HCT116 (cell line): ENCODE data around the gene MIEN1. TPM values are rescaled to one million over a fixed set of nuclear protein-coding genes. Genes with fewer than 3 reads are reported as not detected.

ENCODE experiments used
- ATAC-seq: fragments of 200-7000 bp; cut with Tn5 transposase; 2 replicates; pipeline ENCODE4 v1.9.1; 2020; ENCODE audit warnings: mild to moderate bottlenecking, moderate library complexity
- BruUV-seq: library from RNA; stranded (reverse); fragments of 400-500 nt; replicated peaks from 2 replicates; lab custom pipeline; 2021; lab: Mats Ljungman, UMichigan
- CTCF ChIA-PET: fragments of 300-600 bp; sonication (Branson Sonifier 250); formaldehyde crosslinking; loops from one replicate; lab custom pipeline; 2021; ENCODE audit warnings: antibody characterized with exemption; lab: Charles Lee
- POLR2A ChIA-PET: fragments of 300-600, 350-600 bp; sonication (Branson Sonifier 250); formaldehyde crosslinking; loops from one replicate; lab custom pipeline; 2021; ENCODE audit warnings: antibody characterized with exemption; lab: Charles Lee
- RAD21 ChIA-PET, 2 experiments: fragments of 300-600 bp; sonication (Branson Sonifier 250); formaldehyde crosslinking; loops; one replicate each; lab custom pipeline; 2023; ENCODE audit warnings: low total read pairs in 2 of 2; ENCODE audit not compliant: uncharacterized antibody in 2 of 2, unreplicated experiment in 2 of 2, low non-redundant PET in 1 of 2; lab: Charles Lee
- DNase-seq: peaks from one replicate; pipeline ENCODE4 v3.0.0-alpha.2; 2010; ENCODE audit warnings: low read depth, low spot score
- H2AFZ ChIP-seq: fragments of 200-600 bp; shearing (Covaris generic), sonication (generic); 2 replicates; pipeline ENCODE4 v1.6.1; 2017; ENCODE audit warnings: low read depth, mixed run types, mixed read lengths, antibody characterized with exemption, low read length; ENCODE audit not compliant: poor library complexity, severe bottlenecking
- H3K27ac ChIP-seq: 2 replicates; pipeline ENCODE4 v1.5.1; 2012; ENCODE audit warnings: low read depth, low read length
- H3K27me3 ChIP-seq: fragments of 200-600 bp; sonication (generic); 2 replicates; pipeline ENCODE4 v1.6.1; 2016; ENCODE audit warnings: mixed run types, low read length, mixed read lengths; ENCODE audit not compliant: insufficient read depth
- H3K36me3 ChIP-seq, 2 experiments: fragments of 200-500 bp in 1 of 2; fragments of 200-600 bp in 1 of 2; sonication (Bioruptor generic) in 1 of 2; sonication (generic) in 1 of 2; 2 replicates each; pipeline versions ENCODE4 v1.5.1 to v1.6.1; 2014 to 2016; ENCODE audit warnings: low read length in 2 of 2, inconsistent platforms in 1 of 2, mixed read lengths in 1 of 2, mixed run types in 1 of 2; ENCODE audit not compliant: insufficient read depth in 2 of 2, control insufficient read depth in 1 of 2
- H3K4me1 ChIP-seq, 2 experiments: fragments of 200-600 bp in 1 of 2; sonication (generic) in 1 of 2; 2 replicates each; pipeline versions ENCODE4 v1.5.1 to v1.6.1; 2012 to 2017; ENCODE audit warnings: low read length in 2 of 2, inconsistent platforms in 1 of 2, mild to moderate bottlenecking in 1 of 2, mixed read lengths in 1 of 2, mixed run types in 1 of 2, moderate library complexity in 1 of 2; ENCODE audit not compliant: insufficient read depth in 2 of 2, control insufficient read depth in 1 of 2
- H3K4me2 ChIP-seq: fragments of 200-600 bp; sonication (generic); 2 replicates; pipeline ENCODE4 v1.6.1; 2017; ENCODE audit warnings: mixed run types, low read length, mixed read lengths
- H3K4me3 ChIP-seq, 2 experiments: fragments of 200-600 bp in 1 of 2; sonication (generic) in 1 of 2; replicated peaks in 1 of 2; 2 replicates each; pipeline ENCODE4 v1.5.1; 2011 to 2016; ENCODE audit warnings: low read length in 2 of 2, control low read depth in 1 of 2, low read depth in 1 of 2, mild to moderate bottlenecking in 1 of 2, mixed read lengths in 1 of 2, mixed run types in 1 of 2
- H3K79me2 ChIP-seq: fragments of 200-600 bp; sonication (generic); 2 replicates; pipeline ENCODE4 v1.6.1; 2017; ENCODE audit warnings: mild to moderate bottlenecking, mixed run types, low read length, moderate library complexity, mixed read lengths; ENCODE audit not compliant: insufficient read depth
- H3K9ac ChIP-seq: fragments of 200-600 bp; sonication (generic); 2 replicates; pipeline ENCODE4 v1.6.1; 2016; ENCODE audit warnings: low read length, mixed read lengths
- H3K9me2 ChIP-seq: fragments of 200-600 bp; sonication (generic), shearing (Covaris generic); 2 replicates; pipeline ENCODE4 v1.6.1; 2017; ENCODE audit warnings: mixed run types, mild to moderate bottlenecking, moderate library complexity; ENCODE audit not compliant: insufficient read depth
- H3K9me3 ChIP-seq, 2 experiments: fragments of 200-500 bp in 1 of 2; fragments of 200-600 bp in 1 of 2; sonication (Bioruptor generic) in 1 of 2; sonication (generic) in 1 of 2; 2 replicates each; pipeline ENCODE4 v1.6.1; 2014 to 2017; ENCODE audit warnings: low read length in 2 of 2, mixed read lengths in 2 of 2, inconsistent platforms in 1 of 2, low read depth in 1 of 2, mild to moderate bottlenecking in 1 of 2, mixed run types in 1 of 2, moderate library complexity in 1 of 2; ENCODE audit not compliant: control insufficient read depth in 1 of 2, insufficient read depth in 1 of 2
- H4K20me1 ChIP-seq: fragments of 200-600 bp; sonication (generic), shearing (Covaris generic); 2 replicates; pipeline ENCODE4 v1.6.1; 2017; ENCODE audit warnings: mixed run types, mild to moderate bottlenecking, moderate library complexity; ENCODE audit not compliant: insufficient read depth
- CBX3 ChIP-seq: IDR thresholded peaks from 2 replicates; pipeline ENCODE4 v1.6.1; 2012; ENCODE audit warnings: low read depth
- CEBPB ChIP-seq: IDR thresholded peaks from 2 replicates; pipeline ENCODE4 v1.6.1; 2012; ENCODE audit warnings: low read depth
- EGR1 ChIP-seq: IDR thresholded peaks from 2 replicates; pipeline ENCODE4 v1.6.1; 2012; ENCODE audit warnings: low read depth
- EZH2phosphoT487 ChIP-seq: fragments of 200-600 bp; IDR thresholded peaks from 2 replicates; pipeline ENCODE4 v1.6.1; 2018; ENCODE audit warnings: antibody characterized with exemption, borderline replicate concordance
- FOSL1 ChIP-seq: IDR thresholded peaks from 2 replicates; pipeline ENCODE4 v1.6.1; 2012; ENCODE audit warnings: low read depth
- POLR2AphosphoS5 ChIP-seq: IDR thresholded peaks from 2 replicates; pipeline ENCODE4 v1.6.1; 2011; ENCODE audit warnings: mild to moderate bottlenecking, low read depth, low read length, moderate library complexity
- SIN3A ChIP-seq: IDR thresholded peaks from 2 replicates; pipeline ENCODE4 v1.6.1; 2012; ENCODE audit warnings: low read depth
- SRF ChIP-seq: IDR thresholded peaks from 2 replicates; pipeline ENCODE4 v1.6.1; 2012; ENCODE audit warnings: low read depth
- YY1 ChIP-seq: IDR thresholded peaks from 2 replicates; pipeline ENCODE4 v1.6.1; 2011; ENCODE audit warnings: low read length, low read depth, moderate library complexity, mild to moderate bottlenecking; ENCODE audit not compliant: insufficient replicate concordance; ENCODE audit errors: extremely low read depth
- ZFX ChIP-seq: fragments of 450-650 bp; IDR thresholded peaks from 2 replicates; pipeline ENCODE4 v1.6.1; 2017
- ZNF274 ChIP-seq: fragments of 200-500 bp; sonication (Bioruptor generic); IDR thresholded peaks from 2 replicates; pipeline ENCODE4 v1.6.1; 2014; ENCODE audit warnings: mild to moderate bottlenecking, low read depth, low read length, inconsistent platforms
- intact Hi-C: fragments of 100-400 bp; cut with micrococcal nuclease; formaldehyde crosslinking; loops from 2 replicates; pipeline ENCODE4 v1.10.0; 2022
- total RNA-seq: library from RNA; stranded (reverse); gene quantifications from one replicate; pipeline ENCODE4 v1.2.1, GENCODE V29; 2021; ENCODE audit not compliant: unreplicated experiment
- TF ChIP-seq, protein P1 (sequence below), 3 experiments: fragments of 200-600 bp in 1 of 3; sonication (generic) in 1 of 3; IDR thresholded peaks in 2 of 3; conservative IDR thresholded peaks in 1 of 3; 2 replicates each; pipeline ENCODE4 v1.5.1; 2012 to 2017; ENCODE audit warnings: low read depth in 2 of 3, low read length in 2 of 3, antibody characterized with exemption in 1 of 3, borderline replicate concordance in 1 of 3, control low read depth in 1 of 3, mild to moderate bottlenecking in 1 of 3, mixed read lengths in 1 of 3, mixed run types in 1 of 3, moderate library complexity in 1 of 3; ENCODE audit not compliant: insufficient read depth in 1 of 3
- TF ChIP-seq, protein P2 (sequence below): IDR thresholded peaks from 2 replicates; pipeline ENCODE4 v1.6.1; 2011; ENCODE audit warnings: mild to moderate bottlenecking, low read length, moderate library complexity; ENCODE audit not compliant: insufficient replicate concordance; ENCODE audit errors: extremely low read depth
- TF ChIP-seq, protein P3 (sequence below): IDR thresholded peaks from 2 replicates; pipeline ENCODE4 v1.6.1; 2012

MIEN1 gene
- total RNA-seq, 1 experiment from 2014 or later, result 73.9 TPM

DNA sequence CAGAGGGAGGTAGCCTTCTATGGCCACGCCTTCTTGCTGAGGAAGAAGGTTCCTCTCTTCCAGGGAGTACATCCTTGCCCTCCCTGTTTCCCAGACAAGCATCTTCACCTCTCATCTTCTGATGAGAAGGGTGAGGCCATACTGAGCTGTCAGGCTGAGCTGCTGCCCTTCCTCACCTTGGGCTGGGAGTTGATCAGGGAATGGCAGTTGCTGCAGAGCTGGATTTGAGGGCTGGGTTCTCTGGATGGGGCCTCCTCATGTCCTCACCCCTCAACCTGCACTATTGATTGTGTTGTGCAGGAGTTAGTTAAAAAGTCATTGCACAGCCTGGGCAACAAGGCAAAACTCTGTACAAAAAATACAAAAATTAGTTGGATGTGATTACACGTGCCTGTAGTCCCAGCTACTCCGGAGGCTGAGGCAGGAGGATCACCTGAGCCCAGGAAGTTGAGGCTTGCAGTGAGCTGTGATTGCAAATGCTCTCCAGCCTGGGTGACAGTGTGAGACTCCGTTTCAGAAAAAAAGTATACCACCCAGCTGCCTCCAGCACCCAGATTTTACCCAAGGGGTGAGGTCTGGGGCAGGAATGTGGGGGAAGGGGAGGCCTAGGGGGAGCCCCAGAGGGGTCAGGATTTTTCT is 28.4 kb downstream of the MIEN1 start:
- Histone ChIP-seq H2AFZ (no peak overlapping the region), H3K27me3 (no peaks in the 10 kb centered on the region), H3K79me2 (peaks cover 64% of the 10 kb centered on the region), H3K9me3 (no peaks in the 10 kb centered on the region), H4K20me1 (no peaks in the 10 kb centered on the region), H3K9me2 (no peaks in the 10 kb centered on the region), H3K4me1 (peaks cover 40 to 65% of the 10 kb centered on the region in 2 experiments), H3K36me3 (no peaks in the 10 kb centered on the region), H3K4me3 (no peak overlapping the region), H3K4me2 (peak overlapping the region; percentile 79), H3K27ac (no peak overlapping the region), H3K9ac (0 out of 2 replicates have a peak overlapping the region, but pooled peaks have one; percentile 91)
- no peak for ATAC-seq
- intact Hi-C loops, result no loop called here
- CTCF ChIA-PET, result no interaction called here
- BruUV-seq, result no TSS peak
- no peak for DNase-seq
- POLR2A ChIA-PET, result no interaction called here
- RAD21 ChIA-PET, result no interaction called here
- TF ChIP-seq ZFX (no peak), FOSL1 (no peak), EZH2phosphoT487 (no peak), YY1 (no peak), CEBPB (no peak), SRF (no peak), SIN3A (no peak), EGR1 (no peak), POLR2AphosphoS5 (no peak), ZNF274 (no peak), CBX3 (no peak)
- TF ChIP-seq, protein P1, sequence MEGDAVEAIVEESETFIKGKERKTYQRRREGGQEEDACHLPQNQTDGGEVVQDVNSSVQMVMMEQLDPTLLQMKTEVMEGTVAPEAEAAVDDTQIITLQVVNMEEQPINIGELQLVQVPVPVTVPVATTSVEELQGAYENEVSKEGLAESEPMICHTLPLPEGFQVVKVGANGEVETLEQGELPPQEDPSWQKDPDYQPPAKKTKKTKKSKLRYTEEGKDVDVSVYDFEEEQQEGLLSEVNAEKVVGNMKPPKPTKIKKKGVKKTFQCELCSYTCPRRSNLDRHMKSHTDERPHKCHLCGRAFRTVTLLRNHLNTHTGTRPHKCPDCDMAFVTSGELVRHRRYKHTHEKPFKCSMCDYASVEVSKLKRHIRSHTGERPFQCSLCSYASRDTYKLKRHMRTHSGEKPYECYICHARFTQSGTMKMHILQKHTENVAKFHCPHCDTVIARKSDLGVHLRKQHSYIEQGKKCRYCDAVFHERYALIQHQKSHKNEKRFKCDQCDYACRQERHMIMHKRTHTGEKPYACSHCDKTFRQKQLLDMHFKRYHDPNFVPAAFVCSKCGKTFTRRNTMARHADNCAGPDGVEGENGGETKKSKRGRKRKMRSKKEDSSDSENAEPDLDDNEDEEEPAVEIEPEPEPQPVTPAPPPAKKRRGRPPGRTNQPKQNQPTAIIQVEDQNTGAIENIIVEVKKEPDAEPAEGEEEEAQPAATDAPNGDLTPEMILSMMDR (IDR thresholded peaks at IDR 0.05 in 2 of 3, conservative IDR thresholded peaks at IDR 0.05 in 1 of 3; ENCODE audit: borderline replicate concordance in 1 of 3, insufficient read depth in 1 of 3, low read depth in 2 of 3, low read length in 2 of 3), result no peak
- TF ChIP-seq, protein P2, sequence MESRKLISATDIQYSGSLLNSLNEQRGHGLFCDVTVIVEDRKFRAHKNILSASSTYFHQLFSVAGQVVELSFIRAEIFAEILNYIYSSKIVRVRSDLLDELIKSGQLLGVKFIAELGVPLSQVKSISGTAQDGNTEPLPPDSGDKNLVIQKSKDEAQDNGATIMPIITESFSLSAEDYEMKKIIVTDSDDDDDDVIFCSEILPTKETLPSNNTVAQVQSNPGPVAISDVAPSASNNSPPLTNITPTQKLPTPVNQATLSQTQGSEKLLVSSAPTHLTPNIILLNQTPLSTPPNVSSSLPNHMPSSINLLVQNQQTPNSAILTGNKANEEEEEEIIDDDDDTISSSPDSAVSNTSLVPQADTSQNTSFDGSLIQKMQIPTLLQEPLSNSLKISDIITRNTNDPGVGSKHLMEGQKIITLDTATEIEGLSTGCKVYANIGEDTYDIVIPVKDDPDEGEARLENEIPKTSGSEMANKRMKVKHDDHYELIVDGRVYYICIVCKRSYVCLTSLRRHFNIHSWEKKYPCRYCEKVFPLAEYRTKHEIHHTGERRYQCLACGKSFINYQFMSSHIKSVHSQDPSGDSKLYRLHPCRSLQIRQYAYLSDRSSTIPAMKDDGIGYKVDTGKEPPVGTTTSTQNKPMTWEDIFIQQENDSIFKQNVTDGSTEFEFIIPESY, result no peak
- TF ChIP-seq, protein P3, sequence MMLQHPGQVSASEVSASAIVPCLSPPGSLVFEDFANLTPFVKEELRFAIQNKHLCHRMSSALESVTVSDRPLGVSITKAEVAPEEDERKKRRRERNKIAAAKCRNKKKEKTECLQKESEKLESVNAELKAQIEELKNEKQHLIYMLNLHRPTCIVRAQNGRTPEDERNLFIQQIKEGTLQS, result no peak
